Measurements from ENCODE around the gene METTL9.
"Not testable (repeated sequence)": the region's sequence is repeated elsewhere in the genome, so short reads cannot be mapped to it uniquely, and the experiment has no call there.

Gene METTL9

GRCh38 chr16:21664801-21665492 is 65.6 kb downstream of the METTL9 start:
- H3K4me3 ChIP-seq (ENCODE audit: low read depth, low read length): no peak overlapping the region
- TF ChIP-seq POLR2A (IDR thresholded peaks at IDR 0.05; ENCODE audit: extremely low read depth, insufficient read length) (no peak), MYC (IDR thresholded peaks at IDR 0.05; ENCODE audit: low read depth, low read length) (no peak), MAX (IDR thresholded peaks at IDR 0.05; ENCODE audit: low read depth, low read length) (no peak), CTCF (IDR thresholded peaks at IDR 0.05; ENCODE audit: low read depth, low read length) (no peak)
- no peak for DNase-seq (ENCODE audit: low read depth)

GRCh38 chr16:21666772-21667171 is 67.4 kb downstream of the METTL9 start:
- DNase-seq (ENCODE audit: low read depth): no peak
- no peak overlapping the region for H3K4me3 ChIP-seq (ENCODE audit: low read depth, low read length)
- no peak for TF ChIP-seq MYC (IDR thresholded peaks at IDR 0.05; ENCODE audit: low read depth, low read length)
- no peak for TF ChIP-seq MAX (IDR thresholded peaks at IDR 0.05; ENCODE audit: low read depth, low read length)
- no peak for TF ChIP-seq POLR2A (IDR thresholded peaks at IDR 0.05; ENCODE audit: extremely low read depth, insufficient read length)
- TF ChIP-seq CTCF (IDR thresholded peaks at IDR 0.05; ENCODE audit: low read depth, low read length): no peak

- no peak overlapping the region for H3K4me3 ChIP-seq (ENCODE audit: low read depth, low read length)
- TF ChIP-seq POLR2A (IDR thresholded peaks at IDR 0.05; ENCODE audit: extremely low read depth, insufficient read length) (no peak), CTCF (IDR thresholded peaks at IDR 0.05; ENCODE audit: low read depth, low read length) (no peak), MYC (IDR thresholded peaks at IDR 0.05; ENCODE audit: low read depth, low read length) (no peak), MAX (IDR thresholded peaks at IDR 0.05; ENCODE audit: low read depth, low read length) (no peak)
- DNase-seq (ENCODE audit: low read depth): no peak
Measured at GRCh38 chr16:21667575-21667974, 68.2 kb downstream of the METTL9 start.

GRCh38 chr16:21673469-21673868 is 74.1 kb downstream of the METTL9 start:
- DNase-seq (ENCODE audit: low read depth): no peak
- no peak overlapping the region for H3K4me3 ChIP-seq (ENCODE audit: low read depth, low read length)
- TF ChIP-seq MYC (IDR thresholded peaks at IDR 0.05; ENCODE audit: low read depth, low read length) (no peak), MAX (IDR thresholded peaks at IDR 0.05; ENCODE audit: low read depth, low read length) (no peak), CTCF (IDR thresholded peaks at IDR 0.05; ENCODE audit: low read depth, low read length) (no peak), POLR2A (IDR thresholded peaks at IDR 0.05; ENCODE audit: extremely low read depth, insufficient read length) (no peak)

GRCh38 chr16:21674456-21674855 is 75.1 kb downstream of the METTL9 start:
- not testable (repeated sequence) for DNase-seq (ENCODE audit: low read depth); H3K4me3 ChIP-seq (ENCODE audit: low read depth, low read length)

GRCh38 chr16:21680714-21681113 is 81.3 kb downstream of the METTL9 start:
- DNase-seq (ENCODE audit: low read depth); H3K4me3 ChIP-seq (ENCODE audit: low read depth, low read length): not testable (repeated sequence)

GRCh38 chr16:21683184-21683583 is 83.8 kb downstream of the METTL9 start:
- H3K4me3 ChIP-seq (ENCODE audit: low read depth, low read length): no peak overlapping the region
- DNase-seq (ENCODE audit: low read depth): no peak
- no peak for TF ChIP-seq MAX (IDR thresholded peaks at IDR 0.05; ENCODE audit: low read depth, low read length)
- TF ChIP-seq CTCF (IDR thresholded peaks at IDR 0.05; ENCODE audit: low read depth, low read length): no peak
- TF ChIP-seq POLR2A (IDR thresholded peaks at IDR 0.05; ENCODE audit: extremely low read depth, insufficient read length): no peak
- no peak for TF ChIP-seq MYC (IDR thresholded peaks at IDR 0.05; ENCODE audit: low read depth, low read length)
